Activated T-cell treated with anti-CD3 and anti-CD28 coated beads, Interleukin-2, amount 50 U/mL, for 48 hours (primary cell): Measurements from ENCODE around the gene CREB3L2.
"Not testable (repeated sequence)": the region's sequence is repeated elsewhere in the genome, so short reads cannot be mapped to it uniquely, and the experiment has no call there.

ENCODE experiments used
- DNase-seq, 2 experiments: peaks; one replicate each; pipeline ENCODE4 v3.0.0-alpha.2; 2020

The CREB3L2 gene, protein sequence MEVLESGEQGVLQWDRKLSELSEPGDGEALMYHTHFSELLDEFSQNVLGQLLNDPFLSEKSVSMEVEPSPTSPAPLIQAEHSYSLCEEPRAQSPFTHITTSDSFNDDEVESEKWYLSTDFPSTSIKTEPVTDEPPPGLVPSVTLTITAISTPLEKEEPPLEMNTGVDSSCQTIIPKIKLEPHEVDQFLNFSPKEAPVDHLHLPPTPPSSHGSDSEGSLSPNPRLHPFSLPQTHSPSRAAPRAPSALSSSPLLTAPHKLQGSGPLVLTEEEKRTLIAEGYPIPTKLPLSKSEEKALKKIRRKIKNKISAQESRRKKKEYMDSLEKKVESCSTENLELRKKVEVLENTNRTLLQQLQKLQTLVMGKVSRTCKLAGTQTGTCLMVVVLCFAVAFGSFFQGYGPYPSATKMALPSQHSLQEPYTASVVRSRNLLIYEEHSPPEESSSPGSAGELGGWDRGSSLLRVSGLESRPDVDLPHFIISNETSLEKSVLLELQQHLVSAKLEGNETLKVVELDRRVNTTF

DNA sequence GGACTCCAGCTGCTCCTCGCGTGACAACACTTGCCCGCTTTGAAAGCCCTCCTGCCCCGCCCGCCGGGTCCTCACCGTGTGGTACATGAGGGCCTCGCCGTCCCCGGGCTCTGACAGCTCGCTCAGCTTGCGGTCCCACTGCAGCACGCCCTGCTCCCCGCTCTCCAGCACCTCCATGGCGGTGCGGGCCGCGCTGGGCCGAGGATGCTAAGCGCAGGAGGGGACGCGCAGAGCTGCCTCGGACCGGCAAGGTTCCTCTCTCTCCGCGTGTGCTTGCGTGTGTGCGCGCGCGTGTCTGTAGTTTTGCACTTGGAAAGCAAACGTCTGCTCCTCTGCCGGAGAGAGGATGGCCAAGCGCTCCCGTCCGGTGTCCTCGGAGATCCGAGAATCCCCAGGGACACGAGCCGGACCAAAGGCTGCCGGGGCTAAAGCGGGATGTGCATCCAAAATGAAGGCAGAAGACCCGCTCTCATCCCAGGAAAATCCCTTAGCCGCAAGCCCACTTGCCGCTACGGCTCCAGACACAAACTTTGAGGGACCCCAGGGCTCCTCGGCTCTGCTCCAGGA is at the start of gene CREB3L2:
Gene CREB3L2, minus strand, starts transcription at position 558 of the 567 bp plus-strand sequence. Its CDS starts 381 bp downstream, at position 177.
- DNase-seq = peak; percentile 72 to 75

DNA sequence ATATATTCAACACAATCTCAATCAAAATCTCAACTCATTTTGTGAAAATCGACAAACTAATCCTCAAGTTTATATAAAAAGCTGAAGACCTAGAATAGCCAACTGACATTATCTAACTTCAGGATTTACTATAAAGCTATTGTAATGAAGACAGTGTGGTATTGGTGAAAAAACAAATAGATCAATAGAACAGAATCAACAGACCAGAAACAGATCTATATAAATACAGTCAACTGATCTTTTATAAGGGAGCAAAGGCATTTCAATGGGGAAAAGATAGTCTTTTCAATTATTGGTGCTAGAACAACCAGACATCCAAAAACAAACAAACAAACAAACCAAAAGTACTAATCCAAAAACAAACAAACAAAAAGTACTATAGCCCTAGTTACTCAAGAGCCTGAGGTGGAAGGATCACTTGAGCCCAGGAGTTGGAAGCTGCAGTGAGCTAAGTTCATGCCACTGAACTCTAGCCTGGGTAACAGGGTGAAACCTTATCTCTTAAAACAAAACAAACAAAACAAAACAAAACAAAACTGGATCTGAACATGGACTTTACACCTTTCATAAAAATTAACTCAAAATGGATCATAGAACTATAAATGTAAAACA is 47.7 kb upstream of the CREB3L2 start:
- DNase-seq = no peak

DNA sequence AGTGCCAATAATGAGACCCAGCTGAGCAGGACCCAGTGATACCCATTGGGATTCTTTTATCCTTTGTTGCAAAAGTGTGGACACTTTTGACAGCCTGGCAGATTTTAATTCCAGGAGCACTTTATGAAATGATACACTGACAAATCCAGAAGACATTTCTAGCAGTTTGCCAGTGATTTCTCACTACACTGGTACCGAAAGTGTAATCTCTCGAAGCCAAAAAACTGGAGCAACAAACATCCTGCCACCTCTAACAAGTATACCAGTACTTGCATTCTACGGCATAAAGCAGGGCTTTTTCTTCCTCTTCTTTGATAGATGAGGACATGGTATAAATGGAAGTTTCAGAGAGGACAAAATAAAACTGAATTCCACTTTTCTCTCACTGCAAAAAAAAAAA is 46.0 kb upstream of the CREB3L2 start:
- DNase-seq = no peak

DNA sequence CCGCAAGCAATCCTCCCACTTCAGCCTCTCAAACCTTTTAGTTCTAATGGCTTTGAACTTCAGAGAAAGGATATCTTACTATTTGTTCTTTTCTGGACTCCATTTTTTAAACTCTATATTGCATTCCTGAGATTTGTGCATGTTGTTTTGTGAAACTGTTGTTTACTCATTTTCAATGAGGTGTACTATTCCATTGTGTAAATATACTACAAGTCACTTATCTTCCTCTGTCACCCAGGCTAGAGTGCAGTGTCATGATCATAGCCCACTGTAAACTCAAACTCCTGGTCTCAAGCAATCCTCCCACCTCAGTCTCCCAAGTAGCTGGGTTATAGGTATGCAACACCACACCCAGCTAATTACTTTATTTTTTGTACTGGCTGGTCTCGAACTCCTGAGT is 43.0 kb upstream of the CREB3L2 start:
- DNase-seq = no peak

DNA sequence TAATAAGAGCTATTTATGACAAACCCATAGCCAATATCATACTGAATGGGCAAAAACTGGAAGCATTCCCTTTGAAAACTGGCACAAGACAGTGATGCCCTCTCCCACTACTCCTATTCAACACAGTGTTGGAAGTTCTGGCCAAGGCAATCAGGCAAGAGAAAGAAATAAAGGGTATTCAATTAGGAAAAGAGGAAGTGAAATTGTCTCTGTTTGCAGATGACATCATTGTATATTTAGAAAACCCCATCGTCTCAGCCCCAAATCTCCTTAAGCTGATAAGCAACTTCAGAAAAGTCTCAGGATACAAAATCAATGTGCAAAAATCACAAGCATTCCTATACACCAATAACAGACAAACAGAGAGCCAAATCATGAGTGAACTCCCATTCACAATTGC is 38.2 kb upstream of the CREB3L2 start:
- DNase-seq = not testable (repeated sequence)

DNA sequence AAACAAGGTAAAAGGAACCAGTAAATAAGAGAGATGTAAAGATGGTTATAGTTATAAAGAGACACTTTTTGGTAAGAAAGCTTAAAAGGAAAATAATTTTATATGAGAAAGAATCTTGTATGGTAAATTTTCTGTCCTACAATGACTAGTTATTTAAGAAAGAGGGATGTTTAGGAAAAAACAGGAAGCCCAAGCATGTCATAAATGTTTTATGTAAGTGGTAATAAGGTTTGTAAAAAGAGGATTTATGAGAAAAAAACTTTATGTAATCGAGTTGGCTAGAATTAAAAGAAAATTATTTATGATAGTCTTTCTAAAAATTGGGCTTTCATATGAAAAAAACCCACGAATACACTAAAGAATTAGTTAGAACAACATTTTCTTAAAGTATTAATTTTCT is 34.2 kb upstream of the CREB3L2 start:
- DNase-seq = no peak

DNA sequence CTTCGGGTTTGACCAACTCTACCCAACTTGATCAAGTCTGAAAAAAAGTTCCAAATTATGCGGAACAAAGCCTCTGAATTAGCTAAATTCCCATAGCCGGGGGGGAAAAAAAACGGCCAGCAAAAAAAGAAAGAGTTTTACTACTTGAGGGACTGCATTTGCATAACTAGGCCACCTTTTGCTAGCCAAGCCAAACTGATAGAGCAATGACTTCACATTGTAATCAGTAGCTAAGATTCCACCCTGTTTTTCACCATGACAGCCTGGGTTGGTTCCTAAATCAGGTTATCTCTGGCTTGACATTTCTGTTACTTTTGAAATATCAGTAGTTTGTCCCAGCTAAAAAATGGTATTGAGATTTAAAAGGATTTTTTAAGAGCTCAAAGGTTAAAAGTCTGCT is 31.4 kb upstream of the CREB3L2 start:
- DNase-seq = no peak

DNA sequence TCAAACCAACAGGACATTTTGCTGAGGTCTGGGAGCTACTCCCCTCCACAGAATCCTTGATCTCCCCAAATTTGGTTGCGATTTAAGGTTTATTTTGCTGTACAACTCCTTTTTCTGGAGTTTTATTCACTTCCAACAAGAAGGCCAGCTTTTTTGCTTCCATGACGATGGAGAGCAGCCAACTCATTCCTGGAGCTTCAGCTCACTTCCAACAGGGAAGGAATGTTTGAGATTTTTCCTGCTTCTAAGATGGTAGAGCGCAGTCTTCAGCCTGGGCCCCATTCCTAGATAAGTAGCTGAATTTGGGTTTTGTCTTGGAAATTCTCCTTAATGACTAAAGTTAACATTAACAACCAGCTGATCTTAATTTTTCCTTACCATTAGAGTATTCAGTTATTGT is 30.9 kb upstream of the CREB3L2 start:
- no peak for DNase-seq

DNA sequence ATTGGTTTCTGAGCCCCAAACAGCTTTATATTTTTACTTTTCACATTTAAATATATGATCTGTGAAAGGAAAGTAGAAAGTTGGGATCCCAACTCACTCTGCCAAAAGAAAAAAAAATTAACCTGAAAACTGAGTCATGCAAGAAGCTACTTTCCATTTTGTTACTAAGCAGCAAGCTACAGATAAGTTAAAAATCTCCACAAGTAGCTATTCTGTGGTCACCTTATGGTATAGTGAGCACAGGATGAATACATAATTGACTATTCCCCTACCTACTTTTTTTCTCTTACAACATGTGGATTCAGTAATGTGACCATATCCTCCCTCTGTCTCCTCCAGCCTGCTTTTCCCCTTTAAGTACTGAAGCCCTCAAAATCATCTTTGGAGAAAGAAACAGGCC is 30.3 kb upstream of the CREB3L2 start:
- no peak for DNase-seq

DNA sequence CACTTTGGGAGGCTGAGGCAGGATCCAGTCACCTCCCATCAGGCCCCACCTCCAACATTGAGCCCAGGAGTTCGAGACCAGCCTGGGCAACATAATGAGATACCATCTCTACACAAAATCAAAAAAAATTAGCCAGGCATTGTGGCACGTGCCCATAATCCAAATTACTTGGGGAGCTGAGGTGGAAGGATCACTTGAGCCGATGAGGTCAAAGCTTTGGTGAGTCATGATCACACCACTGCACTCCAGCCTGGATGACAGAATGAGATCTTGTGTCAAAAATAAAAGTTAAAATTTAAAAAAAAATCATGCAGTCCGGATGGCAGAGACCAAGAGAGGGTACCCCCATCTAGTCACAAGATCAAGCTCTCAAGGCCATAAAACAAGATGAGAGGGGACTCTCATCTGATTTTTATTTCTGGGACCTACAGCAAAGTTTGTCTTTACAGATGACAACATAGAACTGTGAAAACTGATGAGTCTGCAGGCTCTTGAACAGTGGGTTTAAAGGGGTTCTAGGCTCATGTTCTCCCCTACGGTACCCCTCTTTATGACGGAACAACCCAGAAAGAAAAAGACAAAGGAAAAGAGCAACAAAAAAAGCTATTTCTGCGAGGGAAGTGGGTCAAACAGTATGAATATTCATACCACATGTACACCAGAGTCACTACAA is 28.9 kb upstream of the CREB3L2 start:
- no peak for DNase-seq

DNA sequence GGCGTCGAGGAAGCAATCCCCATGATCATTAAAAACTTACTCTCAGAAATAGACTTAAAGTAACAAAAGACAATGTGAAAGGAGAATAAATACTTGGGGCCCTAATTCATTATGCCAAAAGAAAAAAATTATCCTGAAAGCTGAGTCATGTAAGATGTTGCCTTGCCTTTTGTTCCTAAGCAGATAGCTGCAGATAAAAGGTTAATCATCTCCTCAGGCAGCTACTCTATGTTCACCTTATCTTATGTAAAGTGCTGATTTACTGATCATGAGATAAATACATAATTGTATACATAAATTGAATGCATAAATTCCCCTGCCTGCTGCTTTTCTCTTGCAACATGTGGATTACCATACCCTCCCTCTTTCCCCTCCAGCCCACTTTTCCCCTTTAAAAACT is 28.1 kb upstream of the CREB3L2 start:
- no peak for DNase-seq

DNA sequence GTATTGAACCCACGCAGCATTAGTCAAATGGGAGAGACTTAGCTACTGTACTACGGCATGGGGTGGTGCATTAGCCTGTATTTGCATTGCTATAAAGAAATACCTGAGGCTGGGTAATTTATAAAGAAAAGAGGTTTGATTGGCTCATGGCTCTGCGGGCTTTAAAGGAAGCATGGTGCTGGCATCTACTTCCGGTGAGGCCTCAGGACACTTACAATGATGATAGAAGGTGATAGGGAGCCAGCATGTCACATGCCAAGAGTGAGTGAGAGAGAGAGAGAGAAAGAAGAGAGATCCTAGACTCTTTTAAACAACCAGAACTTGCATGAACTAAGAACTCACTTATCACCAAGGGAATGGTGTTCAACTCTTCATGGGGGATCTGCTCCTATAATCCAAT is 27.2 kb upstream of the CREB3L2 start:
- DNase-seq = no peak

DNA sequence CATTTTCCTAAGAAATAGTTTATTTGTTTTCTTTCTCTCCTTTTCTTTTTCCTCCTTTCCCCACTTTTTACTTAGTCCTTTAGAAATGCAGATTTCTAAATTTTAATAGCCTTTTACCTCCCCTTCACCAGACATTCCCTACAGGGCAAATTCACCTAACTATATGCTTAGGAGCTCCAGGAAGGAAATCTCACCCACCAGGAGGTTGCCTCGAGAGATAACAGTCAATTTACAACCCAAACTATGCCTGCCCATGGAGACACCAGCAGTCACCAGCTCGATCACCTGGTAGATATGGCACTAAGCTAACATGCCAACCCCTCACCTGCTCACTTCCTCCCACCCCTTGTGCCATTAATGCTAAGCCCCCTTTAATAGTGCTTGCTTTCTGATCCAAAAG is 25.2 kb upstream of the CREB3L2 start:
- no peak for DNase-seq

DNA sequence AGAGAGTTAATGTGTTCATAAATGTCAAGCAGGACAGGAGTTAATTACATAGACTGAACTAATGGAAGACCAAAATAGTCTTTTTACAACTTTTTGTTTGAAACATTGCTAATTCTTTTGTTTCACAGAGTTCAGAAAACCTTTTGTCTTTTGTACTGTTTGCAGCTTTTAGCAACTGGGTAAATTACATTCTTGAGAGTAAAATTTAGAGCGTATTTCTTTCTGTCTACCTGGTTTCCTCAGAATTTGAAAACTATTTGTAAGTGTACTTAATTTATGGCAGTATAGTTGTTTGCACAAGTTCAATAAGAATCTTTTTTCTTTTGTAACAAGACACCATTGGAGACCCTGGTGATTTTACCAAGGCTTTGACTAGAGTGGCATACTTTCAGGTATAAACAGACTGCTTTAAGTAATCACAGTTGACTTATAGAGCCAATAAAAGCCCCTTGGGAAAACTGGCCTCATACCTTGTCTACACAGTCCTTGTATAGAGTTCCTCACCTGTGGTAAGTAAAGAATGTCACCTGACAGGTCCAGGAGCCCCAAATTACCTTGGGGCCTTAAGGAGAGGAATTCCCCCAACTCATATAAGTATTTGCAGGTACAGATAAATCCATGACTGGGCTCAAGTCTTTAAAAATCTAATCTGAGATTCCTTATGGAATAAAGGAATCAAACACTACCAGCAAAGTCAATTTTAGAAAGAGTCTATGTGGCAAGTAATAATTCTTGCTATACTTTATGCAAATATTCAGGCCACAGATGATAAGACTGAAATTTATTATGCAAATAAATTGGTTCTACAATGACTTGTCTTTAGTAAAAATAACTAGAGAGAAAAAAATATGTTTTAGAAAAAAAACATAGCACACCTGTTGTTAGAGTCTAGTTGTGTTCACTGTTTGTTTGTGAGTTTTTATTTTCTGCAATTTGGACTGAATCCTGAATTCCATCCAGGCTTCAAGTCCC is 23.6 kb upstream of the CREB3L2 start:
- DNase-seq = no peak

DNA sequence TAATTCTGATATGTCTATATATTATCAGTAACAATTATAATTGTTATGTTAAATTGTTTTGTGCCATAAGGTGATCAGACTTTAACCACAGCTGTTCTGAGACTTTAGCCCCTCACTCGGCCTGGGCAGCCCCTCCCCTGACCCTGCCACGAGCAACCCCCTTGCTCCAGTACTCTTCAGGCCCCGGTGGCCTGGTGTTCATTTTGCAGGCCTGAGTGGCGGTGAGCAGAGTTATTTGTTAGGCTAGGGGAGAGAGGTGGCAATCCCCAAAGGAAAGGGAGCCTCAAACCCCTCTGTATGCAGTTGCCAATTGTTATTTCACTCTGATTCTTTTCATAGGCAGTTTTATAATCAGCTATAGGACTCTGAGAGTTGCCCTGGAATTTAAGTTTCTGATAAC is 22.9 kb upstream of the CREB3L2 start:
- DNase-seq = no peak

DNA sequence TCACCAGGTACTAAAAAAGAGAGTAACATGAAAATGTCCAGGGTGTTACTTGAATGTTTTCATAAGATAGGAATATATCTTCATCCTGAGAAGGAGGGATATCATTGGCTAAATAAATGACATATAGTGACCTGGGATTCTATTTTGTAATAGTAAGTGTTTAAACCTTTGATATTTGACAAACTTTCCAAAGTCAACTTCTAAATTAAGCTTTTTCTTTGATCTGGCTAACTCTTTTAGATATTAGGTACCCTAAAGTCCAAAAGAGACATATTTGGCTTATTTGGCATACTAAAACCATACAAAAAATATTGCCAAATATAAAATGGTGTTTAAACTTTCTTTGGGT is 22.4 kb upstream of the CREB3L2 start:
- DNase-seq = no peak

DNA sequence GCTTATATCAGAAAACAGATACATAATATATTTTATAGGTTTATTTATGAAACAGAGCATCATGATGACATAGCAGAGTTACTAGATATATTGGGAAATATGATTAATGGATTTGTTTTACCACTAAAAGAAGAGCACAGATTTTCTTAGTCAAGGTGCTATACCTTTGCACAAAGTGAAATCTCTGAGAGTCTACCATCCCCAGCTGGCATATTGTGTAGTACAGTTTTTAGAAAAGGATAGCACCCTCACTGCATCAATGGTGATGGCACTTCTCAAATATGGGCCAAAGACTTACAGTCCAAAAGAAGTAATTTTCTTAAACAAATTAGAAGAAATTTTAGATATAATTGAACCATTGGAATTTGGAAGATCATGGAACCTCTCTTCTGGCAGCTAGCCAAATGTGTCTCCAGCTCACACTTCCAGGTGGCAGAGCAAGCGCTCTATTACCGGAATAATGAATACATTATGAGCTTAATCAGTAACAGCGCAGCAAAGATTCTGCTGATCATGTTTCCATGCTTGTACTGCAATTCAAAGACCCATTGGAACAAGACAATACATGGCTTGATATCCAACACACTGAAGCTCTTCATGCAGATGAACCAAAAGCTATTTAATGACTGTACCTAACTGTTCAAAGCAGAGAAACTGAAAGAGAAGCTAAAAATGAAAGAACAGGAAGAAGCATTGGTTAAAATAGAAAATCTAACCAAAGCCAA is 21.9 kb upstream of the CREB3L2 start:
- DNase-seq = no peak

DNA sequence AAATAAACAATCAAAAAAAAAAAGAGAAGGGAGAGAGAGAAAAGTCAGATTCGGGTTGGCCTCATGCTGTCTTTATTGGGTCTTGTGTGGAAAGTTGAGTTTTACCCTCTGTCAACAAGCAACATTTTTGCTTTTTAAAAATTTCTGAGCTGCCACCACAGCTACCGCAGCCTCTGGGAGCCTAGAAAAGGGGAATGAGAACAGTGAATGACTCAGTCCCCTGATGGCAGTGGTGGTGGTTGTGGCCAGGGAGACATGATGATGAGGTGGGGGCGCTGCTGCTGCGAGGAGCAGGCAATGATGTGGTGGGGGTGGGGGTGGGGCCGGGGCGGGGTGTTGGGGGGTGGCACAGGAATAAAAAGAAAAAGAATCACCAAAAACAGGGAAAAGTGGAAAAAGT is 20.0 kb upstream of the CREB3L2 start:
- no peak for DNase-seq

DNA sequence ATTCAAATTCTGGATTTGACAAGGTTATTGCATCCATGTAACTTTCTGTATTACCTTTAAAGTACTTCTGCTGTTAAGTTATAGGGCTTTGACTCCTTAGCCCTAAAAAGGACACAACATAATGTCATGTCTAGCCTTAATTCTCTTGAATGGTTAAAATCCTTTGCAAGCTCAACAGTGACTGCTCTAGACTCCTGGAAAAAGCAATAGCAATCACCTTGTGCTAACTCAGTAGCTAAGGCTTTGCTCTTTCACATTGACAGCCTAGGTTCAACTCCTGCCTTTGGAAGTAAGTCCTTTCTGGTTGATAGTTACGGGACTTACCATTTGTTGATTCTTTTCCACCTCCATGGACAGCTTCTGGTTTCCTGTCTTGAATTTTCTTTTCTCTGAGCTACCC is 16.1 kb upstream of the CREB3L2 start:
- DNase-seq = no peak

DNA sequence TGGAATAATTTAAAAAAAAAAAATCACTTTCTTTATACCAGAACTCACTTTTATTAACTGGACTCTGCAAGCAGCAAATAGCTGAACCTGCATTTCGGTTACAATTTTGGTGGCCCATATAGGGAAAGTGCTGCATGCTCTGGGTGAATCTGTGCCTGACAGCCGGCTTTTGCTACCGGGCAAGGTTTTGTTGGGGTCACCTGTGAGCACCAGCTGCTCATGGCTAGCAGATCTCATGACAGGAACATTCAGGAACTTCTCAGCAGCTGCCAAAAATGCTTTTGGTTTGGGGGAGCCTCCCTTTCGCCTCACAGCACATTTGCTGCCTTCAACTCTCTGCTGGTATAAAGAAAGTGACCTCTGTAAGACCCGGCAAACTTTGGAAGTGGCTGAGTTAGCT is 13.2 kb upstream of the CREB3L2 start:
- DNase-seq = no peak

DNA sequence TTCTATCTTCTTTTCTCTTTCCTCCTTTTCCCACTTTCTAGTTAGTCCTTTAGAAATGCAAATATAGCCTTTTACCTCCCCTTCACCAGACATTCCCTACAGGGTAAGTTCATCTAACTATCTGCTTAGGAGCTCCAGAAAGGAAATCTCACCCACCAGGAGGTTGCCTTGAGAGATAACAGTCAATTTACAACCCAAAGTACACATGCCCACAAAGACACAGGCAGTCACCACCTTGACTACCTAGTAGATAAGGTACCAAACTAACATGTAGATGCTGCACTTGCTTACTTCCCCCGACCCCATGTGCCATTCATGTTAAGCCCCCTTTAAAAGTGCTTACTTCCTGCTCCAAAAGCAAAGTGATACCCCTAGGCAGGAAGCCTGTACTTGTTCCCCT is 12.8 kb upstream of the CREB3L2 start:
- DNase-seq = no peak

DNA sequence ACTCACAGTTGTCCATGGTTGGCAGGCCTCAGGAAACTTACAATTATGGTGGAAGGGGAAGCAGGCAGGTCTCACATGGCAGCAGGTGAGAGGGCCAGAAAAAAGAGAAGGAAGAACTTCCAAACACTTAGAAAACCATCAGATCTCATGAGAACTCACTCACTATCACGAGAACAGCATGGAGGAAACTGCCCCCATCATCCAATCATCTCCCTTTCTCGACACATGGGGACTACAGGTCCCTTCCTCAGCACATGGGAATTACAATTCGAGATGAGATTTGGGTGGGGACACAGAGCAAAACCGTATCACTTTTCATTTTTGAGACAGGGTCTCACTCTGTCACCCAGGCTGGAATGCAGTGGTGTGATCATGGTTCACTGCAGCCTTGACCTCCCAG is 12.3 kb upstream of the CREB3L2 start:
- DNase-seq = not testable (repeated sequence)
